DMS114 treated with DMSO at 0.1 percent for 48 hours (cell line): ENCODE measurements around the gene BCL2L11.

Experiments used
- DNase-seq: peaks from one replicate; lab custom pipeline; 2025; ENCODE audit not compliant: unreplicated experiment; lab: John Stamatoyannopoulos, UW

The BCL2L11 gene

DNA sequence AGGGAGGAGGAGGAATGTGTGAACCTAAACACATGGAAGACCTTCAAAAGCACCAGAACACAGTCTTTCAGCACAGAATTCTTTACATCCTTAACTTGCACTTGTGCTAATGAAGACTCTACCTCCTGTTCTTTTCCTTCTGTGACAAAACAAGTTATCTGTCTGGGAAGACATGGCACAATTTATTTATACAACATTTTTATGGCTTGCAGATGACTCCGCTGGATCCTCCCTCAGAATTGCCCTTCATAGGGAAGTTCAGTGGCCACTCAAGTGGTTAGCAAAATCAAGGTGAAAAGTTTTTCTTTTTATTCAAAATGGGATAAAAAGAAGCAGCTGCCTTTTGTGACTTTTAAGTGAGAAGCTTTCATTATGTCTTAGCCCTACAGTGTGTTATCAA, 21.4 kb downstream of the BCL2L11 start:
- DNase-seq: no peak

DNA sequence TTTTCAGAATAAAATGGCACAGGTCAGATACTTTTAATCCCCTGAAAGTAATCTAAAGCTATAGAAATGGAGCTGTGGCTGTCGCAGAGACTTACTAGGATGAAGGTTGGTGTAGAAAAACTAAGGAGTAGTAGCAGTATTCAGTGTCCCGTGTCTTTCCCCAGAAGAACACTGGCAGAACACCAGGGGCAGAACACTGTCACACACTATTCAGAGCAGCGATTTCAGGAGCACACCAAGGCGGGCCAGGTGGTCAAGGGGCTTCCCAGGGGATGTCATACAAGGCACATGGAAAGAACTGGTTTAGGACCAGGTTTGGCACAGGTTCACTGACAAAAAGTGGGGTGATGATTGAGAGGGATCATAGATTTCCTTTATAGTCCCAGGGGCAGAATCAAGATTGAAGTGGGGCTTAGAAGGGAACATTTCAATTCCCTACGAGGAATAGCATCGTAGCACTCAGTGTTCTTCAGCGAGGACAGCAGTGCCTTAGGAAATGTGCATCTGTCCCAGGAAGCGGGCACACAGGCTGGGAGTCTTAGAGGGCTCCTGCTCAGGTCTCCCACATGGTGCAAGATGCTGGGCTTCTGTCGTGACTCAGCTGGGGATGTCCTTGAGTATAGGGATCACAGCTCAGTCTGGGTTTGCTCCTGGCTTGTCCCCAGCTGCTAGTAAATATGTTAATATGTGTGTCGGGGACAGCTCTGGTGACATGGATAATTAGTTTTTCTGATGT, 22.6 kb downstream of the BCL2L11 start:
- no peak for DNase-seq

DNA sequence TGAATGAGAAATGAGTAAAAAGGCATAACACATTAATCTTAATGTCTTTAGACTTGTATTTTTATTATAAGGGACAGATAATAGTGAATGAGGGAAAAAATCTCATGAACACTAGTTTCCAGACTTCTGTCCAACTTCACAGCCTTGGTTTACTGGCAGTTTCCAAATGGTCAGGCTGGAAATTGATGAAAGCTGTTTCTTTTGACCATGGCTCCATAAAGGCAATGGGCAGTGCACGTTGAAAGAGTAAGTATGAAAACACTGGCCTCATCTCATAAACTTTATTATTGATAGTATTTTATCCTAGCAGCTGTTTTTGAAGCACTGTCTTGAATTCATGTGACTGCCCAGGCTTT, 23.1 kb downstream of the BCL2L11 start:
- DNase-seq: no peak

DNA sequence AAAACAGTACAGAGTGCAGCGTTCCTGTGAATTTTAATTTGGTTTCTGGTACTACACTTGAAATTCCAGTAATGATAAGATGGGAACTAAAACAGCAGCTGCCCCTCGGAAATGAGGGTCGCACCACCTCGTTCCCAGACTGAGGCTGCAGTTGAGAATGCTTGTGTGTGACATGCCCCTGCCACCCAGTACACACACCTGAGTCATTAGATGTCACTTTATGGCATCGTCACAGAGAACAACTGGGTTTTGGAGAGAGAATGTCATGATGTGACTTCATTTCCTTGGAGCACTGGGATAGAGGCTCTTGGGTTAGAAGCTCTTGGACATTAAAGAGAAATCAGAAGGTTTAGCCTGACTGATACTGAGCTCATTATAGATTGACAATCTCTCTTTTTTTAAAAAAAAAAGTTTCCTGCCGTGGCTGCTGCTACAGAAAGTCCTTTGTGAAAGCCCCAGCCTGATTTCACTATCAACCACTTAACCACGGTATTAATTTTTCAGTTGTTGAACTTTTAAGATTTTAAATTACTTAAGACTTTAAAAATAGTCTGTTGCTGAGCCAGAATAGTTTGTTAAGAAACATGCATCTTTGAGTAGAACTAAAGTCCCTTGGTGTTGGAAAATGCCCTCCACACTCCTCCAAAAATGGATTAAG, 24.5 kb downstream of the BCL2L11 start:
- no peak for DNase-seq

DNA sequence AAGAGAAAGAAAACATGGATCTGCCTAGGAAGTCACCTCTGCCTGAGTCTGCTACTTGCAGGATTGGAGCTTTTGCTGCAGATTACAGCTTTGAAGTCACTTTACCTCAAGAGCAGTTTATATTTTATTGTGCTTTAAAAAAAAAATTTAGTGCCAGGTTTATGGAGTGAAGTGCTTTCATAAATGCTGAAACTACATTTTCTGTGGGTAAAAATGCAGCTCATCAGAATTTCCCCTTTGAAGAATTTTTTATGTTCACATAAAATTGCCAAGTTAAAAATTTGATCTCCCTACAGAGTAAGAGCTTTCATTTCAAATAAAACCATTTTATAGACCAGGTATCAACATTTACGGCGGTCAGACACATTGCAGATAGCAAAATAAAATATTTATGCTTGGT, 25.2 kb downstream of the BCL2L11 start:
- no peak for DNase-seq

DNA sequence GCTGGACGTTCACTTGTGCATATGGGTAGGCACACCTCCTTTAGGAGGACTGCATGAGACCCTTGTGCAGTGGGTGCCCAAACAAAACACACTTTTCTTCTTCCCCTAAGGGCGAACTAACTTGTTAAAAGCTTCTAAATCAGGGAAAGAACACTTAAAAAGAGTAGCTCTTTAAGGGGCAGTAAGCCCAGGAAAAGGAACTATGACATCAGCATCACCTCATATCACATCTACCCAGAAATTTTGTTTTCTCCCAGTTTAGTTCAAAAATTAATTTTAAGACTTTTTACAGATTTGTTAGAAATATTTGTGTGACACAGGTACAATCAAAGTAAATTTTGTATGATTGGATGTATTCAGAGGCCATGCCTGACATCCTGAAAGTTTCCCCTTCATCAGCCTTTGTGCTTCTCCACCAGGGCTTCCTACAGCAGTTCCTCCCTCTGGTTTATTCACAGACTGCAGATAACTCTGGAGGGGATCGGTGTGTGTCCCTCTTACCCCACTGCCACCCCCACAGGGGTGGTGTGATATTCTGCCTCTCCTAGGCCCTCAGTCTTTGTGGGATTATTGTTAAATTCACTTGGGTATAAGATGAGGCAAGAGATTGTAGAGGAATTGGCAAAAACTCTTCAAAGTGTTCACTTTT, 27.6 kb downstream of the BCL2L11 start:
- no peak for DNase-seq

DNA sequence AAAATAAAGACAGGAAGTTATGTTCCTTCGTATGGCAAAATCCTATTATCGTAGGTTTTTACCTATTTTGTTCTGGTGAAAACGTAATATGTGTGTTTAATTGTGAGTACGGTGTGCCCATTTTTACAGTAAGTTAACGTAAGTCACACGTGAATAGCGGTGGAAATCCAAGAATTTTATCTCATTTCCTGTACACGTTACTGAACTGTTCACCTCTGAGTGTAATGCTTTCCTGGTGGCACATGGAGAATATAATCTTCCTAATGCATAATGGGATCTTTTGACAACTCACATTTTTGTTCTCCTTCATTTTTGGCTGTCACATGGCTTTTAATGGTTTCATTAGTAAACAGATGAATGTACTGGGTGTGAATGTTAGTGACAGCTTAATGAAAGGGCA, 28.2 kb downstream of the BCL2L11 start:
- no peak for DNase-seq

DNA sequence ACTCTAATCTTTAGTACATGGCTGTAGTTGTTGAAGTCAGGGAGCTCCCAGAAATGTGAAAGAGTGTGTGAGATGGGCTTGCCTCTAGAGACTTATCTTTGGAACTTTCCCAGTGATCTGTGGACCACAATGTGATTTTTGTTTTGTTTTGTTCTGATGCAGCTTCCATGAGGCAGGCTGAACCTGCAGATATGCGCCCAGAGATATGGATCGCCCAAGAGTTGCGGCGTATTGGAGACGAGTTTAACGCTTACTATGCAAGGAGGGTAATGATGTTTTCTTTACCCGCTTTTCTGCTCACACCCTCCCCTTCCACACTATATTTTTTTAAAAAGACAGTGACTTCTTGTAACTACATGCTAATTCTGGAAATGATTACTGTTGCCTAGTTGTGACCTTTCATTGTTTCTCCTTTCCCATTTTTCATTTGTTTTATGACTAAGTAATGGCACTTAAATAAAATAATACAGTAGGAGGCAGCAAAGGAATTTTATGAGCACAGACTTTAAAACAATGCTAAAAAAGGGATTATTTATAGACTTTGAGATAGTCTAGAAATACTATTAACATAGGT, 29.3 kb downstream of the BCL2L11 start:
- no peak for DNase-seq

DNA sequence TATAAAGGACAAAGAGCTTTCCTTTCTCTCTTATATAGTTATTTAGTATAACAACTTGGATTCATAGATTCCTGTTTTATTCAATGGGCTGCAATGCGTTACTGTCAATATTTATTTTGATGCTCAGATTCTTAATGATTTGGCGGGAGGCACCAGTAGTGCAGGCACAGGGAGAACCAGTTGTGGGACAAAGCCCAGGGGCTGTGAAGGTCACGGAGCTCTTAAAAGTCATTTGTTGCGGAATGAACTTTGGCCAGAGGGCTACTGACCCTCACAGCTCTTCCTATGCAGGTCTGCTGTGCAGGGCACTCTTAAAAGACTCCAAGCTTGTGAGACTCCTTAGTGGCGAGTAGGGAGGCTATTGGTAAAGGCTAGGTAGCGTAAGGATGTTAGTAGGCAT, 34.0 kb downstream of the BCL2L11 start:
- no peak for DNase-seq

DNA sequence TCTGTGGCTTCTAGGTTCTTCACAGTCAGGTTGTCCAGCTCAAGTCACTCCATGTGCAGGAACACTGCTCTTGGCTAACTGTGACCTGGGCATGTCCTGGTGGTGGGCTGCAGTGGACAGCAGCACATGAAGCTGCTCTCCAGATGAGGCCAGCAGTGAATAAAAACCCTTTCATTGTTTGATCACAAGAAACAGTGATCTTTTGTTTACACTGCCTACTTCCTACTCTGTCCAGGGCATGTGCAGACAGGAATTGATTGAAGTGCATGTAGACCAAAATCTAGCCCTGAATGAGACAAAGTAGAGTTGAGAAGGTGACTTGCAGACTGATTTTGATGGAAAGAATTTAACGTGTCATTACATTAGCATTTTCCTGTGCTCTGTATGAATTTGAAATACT, 34.9 kb downstream of the BCL2L11 start:
- no peak for DNase-seq

DNA sequence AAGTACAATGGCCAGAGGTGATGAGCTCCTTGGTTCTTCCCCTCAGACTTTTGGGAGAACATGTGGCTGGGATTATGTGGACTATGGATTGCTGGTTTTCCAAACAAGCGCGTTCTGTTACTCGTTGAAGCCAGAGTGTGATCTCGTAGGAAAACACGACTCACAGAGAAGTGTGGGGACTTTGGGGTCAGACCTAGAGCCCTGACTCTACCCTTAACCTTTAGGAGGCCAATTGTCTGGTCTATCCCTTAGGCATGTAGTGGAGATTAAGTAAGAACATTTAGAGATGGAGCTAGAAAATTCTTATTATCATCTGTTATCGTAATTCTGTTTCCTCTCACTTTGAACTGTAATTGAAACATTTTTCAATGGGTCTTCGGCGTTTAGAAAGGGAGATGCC, 35.8 kb downstream of the BCL2L11 start:
- no peak for DNase-seq

DNA sequence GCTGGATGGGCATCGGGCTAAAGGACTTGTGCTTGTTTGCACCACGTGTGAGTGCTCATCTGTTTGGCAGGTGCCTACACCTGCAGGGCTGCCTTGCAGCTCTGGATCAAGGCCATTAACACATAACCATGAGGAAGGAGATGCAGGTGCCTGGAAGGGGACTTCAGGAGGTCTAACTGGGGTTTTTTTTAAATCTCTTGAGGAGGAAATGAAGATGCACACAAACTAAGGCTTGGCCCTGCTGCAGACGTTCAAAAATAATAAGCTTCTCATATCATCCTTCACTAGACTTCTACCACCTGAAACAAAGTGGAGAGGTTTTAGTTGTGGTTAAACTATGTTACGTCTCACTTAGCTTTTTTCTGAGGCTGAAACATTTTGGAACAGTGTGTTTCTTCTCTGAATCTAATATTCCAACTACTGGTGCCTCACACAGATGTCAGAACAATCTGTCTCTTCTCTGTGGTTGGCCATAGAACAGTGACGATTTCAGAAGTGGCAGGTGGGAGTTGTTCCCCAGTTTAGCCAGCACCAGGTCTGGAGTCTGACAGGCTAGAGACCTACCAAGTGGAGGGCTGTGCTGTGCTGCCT, 36.5 kb downstream of the BCL2L11 start:
- DNase-seq: no peak

DNA sequence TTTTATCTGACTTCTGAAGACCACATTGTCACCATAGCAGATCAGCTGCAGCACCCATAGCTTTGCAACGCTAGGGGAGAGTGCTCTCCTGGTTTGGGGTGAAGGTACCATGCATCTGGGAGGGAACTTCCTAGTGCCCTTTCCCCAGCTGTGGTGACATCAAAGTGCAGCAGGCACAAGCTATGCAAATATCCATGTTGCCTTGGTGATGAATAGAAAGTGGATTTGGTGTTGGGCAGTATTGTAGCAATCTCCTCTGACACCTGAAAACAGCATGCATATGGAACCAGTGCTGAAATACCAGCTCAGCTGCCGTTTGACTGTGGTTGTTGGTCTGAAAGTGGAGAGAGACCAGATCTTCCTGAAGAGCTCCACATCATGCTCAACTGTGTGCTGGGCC, 37.1 kb downstream of the BCL2L11 start:
- DNase-seq: no peak

DNA sequence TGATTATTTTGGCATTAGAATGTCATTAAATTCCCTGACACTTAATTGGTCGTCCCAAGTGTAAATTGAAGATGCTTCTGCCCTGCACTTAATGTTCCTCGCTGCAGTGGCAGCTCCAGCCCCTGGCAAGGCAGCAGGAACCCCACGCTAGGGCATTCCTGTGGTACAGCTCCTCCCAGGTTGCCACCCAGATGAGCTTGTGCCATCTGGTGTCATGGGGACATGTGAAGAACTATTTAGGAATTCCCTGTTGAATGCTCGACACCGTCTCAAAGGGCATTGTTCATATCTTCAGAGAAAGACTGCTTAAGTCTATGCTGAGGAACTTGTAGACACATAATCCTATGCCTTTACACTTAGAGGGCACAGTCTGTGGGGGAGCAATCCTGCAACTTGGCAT, 38.9 kb downstream of the BCL2L11 start:
- DNase-seq: no peak

DNA sequence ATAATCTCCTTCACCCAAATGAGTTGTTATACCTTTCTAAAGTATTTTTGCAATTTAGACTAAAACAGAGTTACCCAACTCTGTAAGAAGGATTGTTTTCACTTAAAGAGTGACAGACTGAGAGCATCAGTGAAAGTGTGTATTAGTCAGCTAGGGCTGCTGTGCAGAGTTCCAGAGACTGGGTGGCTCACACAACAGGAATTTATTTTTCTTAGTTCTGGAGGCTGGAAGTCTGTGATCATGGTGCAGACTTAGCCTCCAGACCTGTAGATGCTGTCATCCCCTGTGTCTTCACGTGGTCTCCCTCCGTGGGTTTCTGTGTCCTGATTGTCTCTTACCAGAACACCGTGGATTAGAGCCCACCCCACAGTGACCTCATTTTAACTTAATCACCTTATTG, 40.0 kb downstream of the BCL2L11 start:
- no peak for DNase-seq

DNA sequence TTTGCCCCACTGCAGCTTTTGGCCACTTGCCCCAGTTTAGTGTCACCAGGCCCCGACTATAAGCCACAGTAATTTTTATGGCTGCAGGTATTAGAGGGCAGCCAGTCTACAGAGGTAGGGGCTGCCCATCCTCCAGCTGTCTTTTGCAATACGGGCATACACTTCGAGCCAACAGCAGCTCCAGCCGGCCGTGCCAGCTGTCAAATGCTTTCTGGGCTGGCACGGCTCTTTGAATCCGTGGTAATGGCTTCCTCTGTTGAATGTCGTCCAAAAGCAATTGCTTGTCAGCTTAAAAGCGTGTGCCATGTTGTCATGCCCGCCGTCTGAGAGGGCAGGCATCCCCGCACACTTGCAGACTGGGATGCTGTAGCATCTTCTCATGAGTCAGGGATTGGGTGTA, 41.3 kb downstream of the BCL2L11 start:
- DNase-seq: no peak

DNA sequence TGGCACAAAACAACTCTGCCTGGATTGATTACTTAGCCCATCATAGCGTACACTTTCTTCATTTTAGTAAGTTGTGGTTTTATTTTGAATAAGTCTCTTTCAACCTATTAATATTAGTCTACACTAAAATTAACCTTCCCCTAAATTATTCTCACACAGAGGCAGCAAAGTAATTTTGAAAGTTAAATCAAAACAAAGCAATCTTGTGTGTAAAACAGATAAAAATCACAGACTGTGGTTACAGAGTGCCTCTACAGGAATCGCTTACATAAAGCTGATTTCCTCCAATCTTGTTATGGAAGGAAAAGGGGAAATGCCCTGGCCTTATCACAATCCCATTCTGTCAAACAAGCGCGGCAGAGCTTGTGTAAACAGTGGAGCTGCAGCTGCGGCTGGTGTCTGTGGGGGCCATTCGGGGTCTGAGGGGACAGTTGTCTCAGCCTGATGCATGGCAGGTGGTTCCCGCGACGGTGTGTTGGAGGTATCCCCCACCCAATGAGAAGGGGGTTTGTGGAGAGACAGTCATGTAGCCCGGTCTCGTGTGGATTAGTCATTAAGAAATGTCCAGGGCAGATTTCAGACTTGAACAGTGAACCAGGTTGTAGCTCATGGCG, 42.1 kb downstream of the BCL2L11 start:
- no peak for DNase-seq

DNA sequence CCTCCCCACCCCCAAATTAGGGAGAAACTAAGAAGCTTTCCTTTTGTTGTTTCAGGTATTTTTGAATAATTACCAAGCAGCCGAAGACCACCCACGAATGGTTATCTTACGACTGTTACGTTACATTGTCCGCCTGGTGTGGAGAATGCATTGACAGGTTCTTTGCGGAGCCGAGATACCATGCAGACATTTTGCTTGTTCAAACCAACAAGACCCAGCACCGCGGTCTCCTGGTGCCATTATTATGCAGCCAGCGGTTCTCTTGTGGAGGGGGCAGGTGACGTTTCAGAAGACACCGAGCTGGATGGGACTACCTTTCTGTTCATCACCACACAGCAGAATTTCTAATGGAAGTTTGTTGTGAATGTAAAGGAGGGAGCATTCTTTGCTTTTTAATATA, 43.4 kb downstream of the BCL2L11 start:
- DNase-seq: no peak

DNA sequence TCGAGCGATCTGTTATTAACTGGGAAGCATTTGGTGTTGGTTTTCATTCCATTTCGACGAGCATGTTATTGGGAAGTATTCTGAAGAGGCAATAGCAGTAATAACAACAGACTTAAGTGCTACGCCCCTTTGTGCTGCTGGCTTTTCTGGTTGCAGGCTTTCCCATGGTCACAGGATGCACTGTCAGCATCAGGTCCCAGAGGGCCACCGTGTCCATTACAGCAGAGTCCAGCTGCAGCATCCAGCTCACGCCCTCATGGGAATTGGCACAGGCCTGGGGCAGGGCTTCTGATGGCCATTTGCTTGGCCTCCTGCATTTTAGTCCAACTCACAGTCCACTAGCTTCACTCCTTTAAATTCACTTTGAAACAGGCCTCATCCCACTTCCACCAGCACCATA, 44.4 kb downstream of the BCL2L11 start:
- DNase-seq: no peak

DNA sequence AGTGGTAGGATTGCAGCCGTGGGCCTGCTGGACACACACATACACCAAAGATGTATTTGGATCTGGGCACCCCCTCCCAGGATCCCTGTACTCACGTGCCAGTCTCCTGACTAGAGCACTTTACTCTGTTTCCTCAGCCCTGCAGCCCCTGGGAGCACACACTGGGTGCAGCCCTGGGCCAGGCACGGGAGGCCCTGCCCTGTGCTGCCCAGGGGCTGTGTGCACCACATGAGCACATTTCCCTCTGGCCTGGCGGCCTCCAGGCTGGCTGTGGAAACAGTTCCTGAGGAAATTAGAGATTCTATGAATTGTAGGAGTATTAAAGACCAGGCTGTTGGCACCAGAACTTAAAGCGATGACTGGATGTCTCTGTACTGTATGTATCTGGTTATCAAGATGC, 45.4 kb downstream of the BCL2L11 start:
- no peak for DNase-seq

DNA sequence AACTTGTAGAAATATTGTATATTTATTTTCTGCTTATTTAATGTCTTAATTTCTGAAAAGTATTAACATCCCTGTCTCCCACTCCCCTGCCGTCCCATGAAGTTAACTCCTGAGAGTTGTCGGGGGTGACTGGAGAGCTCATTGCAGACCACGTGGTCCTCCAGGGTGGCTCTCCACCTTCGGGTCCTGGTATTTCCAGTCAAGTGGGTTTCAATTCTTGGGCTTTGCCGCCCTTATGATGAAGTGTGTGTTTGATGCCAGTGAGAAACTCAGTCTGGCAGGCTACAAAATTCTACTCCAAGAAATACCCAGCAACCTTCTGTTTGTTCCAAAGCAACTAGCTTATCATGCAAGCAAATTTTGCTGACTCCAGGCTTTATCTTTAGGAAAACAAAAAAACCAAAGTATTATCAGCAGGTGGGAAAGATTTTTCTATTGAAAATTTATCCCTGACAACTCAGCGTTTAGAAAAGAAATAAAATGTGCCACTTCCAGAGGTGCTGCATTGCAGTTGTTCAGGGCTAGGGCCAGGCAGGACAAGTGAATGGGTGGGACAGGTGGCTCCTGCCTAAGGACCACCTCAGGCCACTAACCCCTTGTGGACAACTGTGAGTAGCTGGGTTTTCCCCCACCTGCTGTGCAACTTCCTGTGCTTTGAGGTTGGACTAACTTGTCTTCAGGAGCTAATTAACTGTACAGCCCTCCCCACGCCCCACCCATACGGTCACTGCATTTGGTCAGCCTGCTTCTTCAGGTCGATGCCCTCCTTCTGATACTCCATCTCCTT, 46.6 kb downstream of the BCL2L11 start:
- DNase-seq: no peak
